HepG2 (cell line): ENCODE data around the gene SETD1B. TPM values are rescaled to one million over a fixed set of nuclear protein-coding genes. Genes with fewer than 3 reads are reported as not detected.

Experiments used
- IRF2 ChIP-seq: IDR thresholded peaks from 2 replicates; pipeline ENCODE4 v1.6.1; 2018; ENCODE audit warnings: missing genetic modification reagents, missing compliant biosample characterization
- KDM5B ChIP-seq: sonication (generic); formaldehyde crosslinking; IDR thresholded peaks from 2 replicates; pipeline ENCODE4 v1.4.0; 2020; ENCODE audit warnings: missing genetic modification reagents, mild to moderate bottlenecking, borderline replicate concordance
- MAFF ChIP-seq: IDR thresholded peaks from 2 replicates; pipeline ENCODE4 v1.6.1; 2011; ENCODE audit warnings: low read depth, low read length, improper control_type of control experiment
- PITX1 ChIP-seq: sonication (generic); formaldehyde crosslinking; IDR thresholded peaks from 2 replicates; pipeline ENCODE4 v1.5.1; 2020; ENCODE audit warnings: mild to moderate bottlenecking, missing genetic modification reagents
- POLR2G ChIP-seq: fragments of 200-400 bp; formaldehyde crosslinking; IDR thresholded peaks from 2 replicates; pipeline ENCODE4 v1.6.1; 2018; ENCODE audit warnings: mild to moderate bottlenecking, low read depth, low read length, moderate library complexity
- RARA ChIP-seq: IDR thresholded peaks from 2 replicates; pipeline ENCODE4 v1.6.1; 2016; ENCODE audit warnings: missing genetic modification reagents, missing compliant biosample characterization
- SP140L ChIP-seq: sonication (generic); formaldehyde crosslinking; IDR thresholded peaks from 2 replicates; pipeline ENCODE4 v1.4.0; 2020; ENCODE audit warnings: missing genetic modification reagents, borderline replicate concordance
- ZBTB10 ChIP-seq: sonication (generic); formaldehyde crosslinking; IDR thresholded peaks from 2 replicates; pipeline ENCODE4 v1.4.0; 2020; ENCODE audit warnings: missing genetic modification reagents, borderline replicate concordance
- ZFP37 ChIP-seq: sonication (generic); formaldehyde crosslinking; IDR thresholded peaks from 2 replicates; pipeline ENCODE4 v1.4.0; 2020; ENCODE audit warnings: missing genetic modification reagents, borderline replicate concordance
- ZFYVE20 ChIP-seq: sonication (generic); formaldehyde crosslinking; IDR thresholded peaks from 2 replicates; pipeline ENCODE4 v1.8.0; 2023; ENCODE audit warnings: low read depth, mild to moderate bottlenecking, moderate library complexity, missing genetic modification reagents, borderline replicate concordance
- ZNF280B ChIP-seq: sonication (generic); formaldehyde crosslinking; IDR thresholded peaks from 2 replicates; pipeline ENCODE4 v1.5.0; 2020; ENCODE audit warnings: missing genetic modification reagents, mild to moderate bottlenecking, borderline replicate concordance
- ZNF430 ChIP-seq: sonication (generic); formaldehyde crosslinking; IDR thresholded peaks from 2 replicates; pipeline ENCODE4 v1.9.0; 2021; ENCODE audit warnings: mild to moderate bottlenecking, missing genetic modification reagents
- ZNF619 ChIP-seq: sonication (generic); formaldehyde crosslinking; IDR thresholded peaks from 2 replicates; pipeline ENCODE4 v1.4.0; 2020; ENCODE audit warnings: mild to moderate bottlenecking, missing genetic modification reagents
- polyA plus RNA-seq, 8 experiments: library from polyadenylated mRNA; depleted of rRNA in 3 of 8; stranded (reverse) in 7 of 8; unstranded in 1 of 8; fragments of >200 nt; fragmentation: Illumina TruSeq in 4 of 8; extraction: Trizol in 4 of 8; gene quantifications; 2 replicates each; pipeline versions ENCODE4 v1.2.1 to v1.2.3, GENCODE V29; 2011 to 2016; ENCODE audit warnings: low read depth in 4 of 8, missing spikeins in 1 of 8, mixed read lengths in 1 of 8; ENCODE audit not compliant: insufficient read depth in 1 of 8
- total RNA-seq, 5 experiments: library from RNA; depleted of rRNA; stranded (reverse); fragments of >200 nt; fragmentation: Illumina TruSeq; extraction: Trizol; gene quantifications; 2 replicates each; pipeline ENCODE4 v1.2.3, GENCODE V29; 2016; ENCODE audit warnings: low read depth in 1 of 5
- TF ChIP-seq, protein P1 (sequence below): sonication (generic); formaldehyde crosslinking; IDR thresholded peaks from 2 replicates; pipeline ENCODE4 v1.4.0; 2020; ENCODE audit warnings: missing genetic modification reagents

SETD1B gene
- total and polyA plus RNA-seq, 2 of the 13 experiments (the other 11 are each of a cell fraction or from before 2014, with no cell fraction given), result 1.1 to 1.4 TPM

DNA sequence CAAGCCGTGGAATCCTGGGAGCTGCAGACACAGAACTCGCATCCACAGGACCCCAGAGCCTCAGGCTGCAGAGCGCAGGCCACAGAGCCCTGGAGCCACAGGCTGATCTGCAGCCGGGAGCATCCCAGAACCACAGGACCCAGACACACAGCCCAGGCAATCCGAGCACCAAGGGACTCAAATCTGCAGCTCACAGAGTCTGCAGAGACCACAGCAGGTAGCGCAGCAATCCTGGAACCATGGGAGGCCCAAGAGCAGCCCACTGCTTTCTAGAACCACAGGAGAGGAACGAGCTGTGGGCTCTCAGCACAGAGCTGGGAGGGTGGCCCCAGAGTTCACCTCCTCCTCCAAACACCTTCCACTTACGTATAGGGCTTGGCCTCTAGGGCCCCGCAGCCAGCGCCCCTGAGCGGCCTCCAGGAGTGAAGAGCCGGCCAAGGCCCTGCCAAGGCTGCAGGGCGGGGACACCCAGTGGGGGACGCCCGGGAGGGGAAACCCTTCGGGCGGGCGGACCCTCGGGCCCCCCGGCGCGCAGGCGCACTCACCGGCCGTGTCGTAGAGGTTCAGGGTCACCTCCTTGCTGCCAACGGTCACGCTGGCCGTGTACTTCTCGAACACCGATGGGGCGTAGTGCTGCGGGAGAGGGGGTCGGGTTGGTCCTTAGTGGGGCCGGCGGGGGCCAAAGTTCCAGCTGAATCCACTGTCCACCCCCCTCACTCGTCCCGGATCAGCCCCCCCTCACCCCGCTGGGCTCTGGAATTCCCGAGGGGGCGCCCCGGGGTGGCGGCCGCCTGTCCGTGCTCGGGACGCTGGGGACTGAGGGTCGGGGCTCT lies 11.0 kb upstream of the SETD1B start (continued):
- TF ChIP-seq ZBTB10 (CRISPR knock-in tag) (peak; percentile 9; the same call in 1 of the 2 replicates), RARA (peak; percentile 74), PITX1 (CRISPR knock-in tag) (no peak), ZFYVE20 (CRISPR knock-in tag) (no peak), SP140L (CRISPR knock-in tag) (no peak), ZFP37 (CRISPR knock-in tag) (no peak), ZNF430 (CRISPR knock-in tag) (no peak; the same call in 1 of the 2 replicates), ZNF280B (CRISPR knock-in tag) (no peak), POLR2G (no peak), KDM5B (CRISPR knock-in tag) (no peak; the same call in 1 of the 2 replicates), IRF2 (CRISPR knock-in tag) (no peak), ZNF619 (0 out of 2 replicates have a peak, but pooled peaks have one; percentile 41), MAFF (no peak)
- TF ChIP-seq, protein P1, sequence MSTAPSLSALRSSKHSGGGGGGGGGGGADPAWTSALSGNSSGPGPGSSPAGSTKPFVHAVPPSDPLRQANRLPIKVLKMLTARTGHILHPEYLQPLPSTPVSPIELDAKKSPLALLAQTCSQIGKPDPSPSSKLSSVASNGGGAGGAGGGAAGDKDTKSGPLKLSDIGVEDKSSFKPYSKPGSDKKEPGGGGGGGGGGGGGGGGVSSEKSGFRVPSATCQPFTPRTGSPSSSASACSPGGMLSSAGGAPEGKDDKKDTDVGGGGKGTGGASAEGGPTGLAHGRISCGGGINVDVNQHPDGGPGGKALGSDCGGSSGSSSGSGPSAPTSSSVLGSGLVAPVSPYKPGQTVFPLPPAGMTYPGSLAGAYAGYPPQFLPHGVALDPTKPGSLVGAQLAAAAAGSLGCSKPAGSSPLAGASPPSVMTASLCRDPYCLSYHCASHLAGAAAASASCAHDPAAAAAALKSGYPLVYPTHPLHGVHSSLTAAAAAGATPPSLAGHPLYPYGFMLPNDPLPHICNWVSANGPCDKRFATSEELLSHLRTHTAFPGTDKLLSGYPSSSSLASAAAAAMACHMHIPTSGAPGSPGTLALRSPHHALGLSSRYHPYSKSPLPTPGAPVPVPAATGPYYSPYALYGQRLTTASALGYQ (CRISPR knock-in tag), result no peak
- TF ChIP-seq, all 625 proteins: peak for 75
